HUES64 (cell line): ENCODE data around the gene SEMA3C.

Source experiments
- H3K27ac ChIP-seq: 2 replicates; pipeline ENCODE4 v1.7.0; 2013; ENCODE audit warnings: low read depth, low read length, inconsistent platforms
- H3K27me3 ChIP-seq: 2 replicates; pipeline ENCODE4 v1.6.1; 2013; ENCODE audit warnings: mild to moderate bottlenecking, low read length; ENCODE audit not compliant: insufficient read depth
- H3K36me3 ChIP-seq: 2 replicates; pipeline ENCODE4 v1.6.1; 2013; ENCODE audit warnings: mild to moderate bottlenecking, low read length; ENCODE audit not compliant: insufficient read depth
- H3K4me1 ChIP-seq: 2 replicates; pipeline ENCODE4 v1.6.1; 2013; ENCODE audit warnings: mild to moderate bottlenecking, low read length, moderate library complexity; ENCODE audit not compliant: insufficient read depth
- H3K4me3 ChIP-seq: 2 replicates; pipeline ENCODE4 v1.5.1; 2013; ENCODE audit warnings: mild to moderate bottlenecking, low read length, moderate library complexity
- H3K9ac ChIP-seq: 2 replicates; pipeline ENCODE4 v1.6.1; 2013; ENCODE audit warnings: mild to moderate bottlenecking, low read depth, low read length
- H3K9me3 ChIP-seq: 2 replicates; pipeline ENCODE4 v1.6.1; 2013; ENCODE audit warnings: low read depth, low read length; ENCODE audit not compliant: insufficient read depth
- WGBS: fragments of 150-250, 120-280 bp; methylation state at CpG from one replicate; pipeline ENCODE4 v1.1.7; 2013; ENCODE audit warnings: missing lambda C conversion rate; 5-methylcytosine and 5-hydroxymethylcytosine counted together

The SEMA3C gene

DNA sequence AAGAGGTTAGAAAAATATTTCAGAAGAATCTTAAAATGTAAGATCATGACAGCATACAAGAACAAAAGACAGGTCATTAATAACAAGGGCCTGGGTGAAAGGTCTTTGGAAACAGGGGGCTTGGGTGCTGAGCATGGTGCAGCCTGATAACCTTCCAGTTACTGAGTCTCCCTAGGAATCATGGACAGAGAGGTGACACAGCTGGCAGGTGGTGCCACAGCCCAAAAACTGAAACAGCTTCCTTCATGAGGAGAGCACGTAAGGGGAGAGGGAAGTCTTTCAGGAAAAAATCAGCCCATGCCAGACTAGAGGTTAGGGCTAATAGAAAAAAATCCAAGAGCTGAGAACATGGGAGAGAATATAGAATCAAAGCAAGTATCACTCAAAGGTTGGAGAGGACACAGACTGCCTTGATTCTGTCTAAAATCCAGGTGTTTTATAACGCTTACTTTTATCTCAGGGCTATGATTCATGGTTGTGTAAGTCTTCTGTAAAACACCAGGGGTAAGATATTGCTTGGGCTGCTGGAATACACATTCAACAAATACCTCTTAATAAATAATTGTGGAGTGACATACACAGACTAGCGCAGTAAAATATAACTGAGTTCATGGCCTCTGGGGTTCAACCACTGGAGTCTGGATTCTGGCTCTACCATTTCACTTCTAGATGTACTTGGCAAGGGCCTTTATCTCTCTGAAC is 88.1 kb downstream of the SEMA3C start:
- no peak overlapping the region for H3K27ac ChIP-seq
- no peaks in the 10 kb centered on the region for H3K36me3 ChIP-seq
- no peaks in the 10 kb centered on the region for H3K27me3 ChIP-seq
- H3K4me3 ChIP-seq: no peak overlapping the region
- 93% methylated on average over 3 of the region's 3 CpGs for WGBS
- H3K9me3 ChIP-seq: no peaks in the 10 kb centered on the region
- peaks cover 10% of the 10 kb centered on the region; the same call in 1 of the 2 replicates for H3K4me1 ChIP-seq
- H3K9ac ChIP-seq: no peak overlapping the region

DNA sequence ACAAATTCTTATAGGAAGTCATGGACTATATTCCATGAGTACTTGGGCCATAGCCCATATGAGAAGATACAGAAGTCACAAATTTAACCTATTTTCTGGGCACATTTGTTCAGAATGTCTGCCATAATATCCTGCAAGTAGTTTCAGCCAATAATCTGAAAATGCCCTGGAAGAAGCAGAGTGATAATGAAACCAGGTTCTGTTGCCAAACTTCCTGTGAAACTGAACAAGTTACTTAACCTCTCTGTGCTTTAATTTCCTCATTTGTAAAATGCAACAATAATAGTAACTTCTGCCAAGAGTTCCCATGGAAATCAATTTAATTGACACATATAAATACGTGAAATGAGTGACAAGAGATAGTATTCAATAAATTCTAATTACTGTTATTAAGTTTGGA is 88.8 kb downstream of the SEMA3C start:
- H3K4me1 ChIP-seq: peaks cover 10% of the 10 kb centered on the region; the same call in 1 of the 2 replicates
- no peak overlapping the region for H3K9ac ChIP-seq
- H3K27me3 ChIP-seq: no peaks in the 10 kb centered on the region
- no CpG with 5 or more reads among the region's 1 CpG for WGBS
- H3K4me3 ChIP-seq: no peak overlapping the region
- H3K27ac ChIP-seq: no peak overlapping the region
- H3K36me3 ChIP-seq: no peaks in the 10 kb centered on the region
- H3K9me3 ChIP-seq: no peaks in the 10 kb centered on the region

DNA sequence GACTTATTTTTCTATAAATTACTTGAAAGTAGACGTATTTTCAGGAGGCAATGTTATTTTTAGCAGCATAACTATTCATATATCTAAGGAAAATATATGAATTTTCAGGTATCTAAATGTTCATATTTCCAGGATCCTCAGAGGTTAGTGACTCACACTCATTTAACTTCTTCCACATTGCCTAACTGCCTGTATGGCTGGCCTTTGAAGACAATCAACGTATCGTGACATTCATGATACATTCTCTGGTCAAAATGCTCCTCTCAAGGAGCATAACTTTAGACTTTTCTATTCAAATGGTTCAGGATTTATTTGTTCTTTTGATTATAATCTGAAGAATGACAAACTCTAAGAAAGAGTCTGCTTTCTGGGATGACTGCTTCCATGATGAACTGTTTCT is 89.3 kb downstream of the SEMA3C start:
- no peak overlapping the region for H3K27ac ChIP-seq
- no peak overlapping the region for H3K9ac ChIP-seq
- WGBS: 96% methylated on average over 2 of the region's 3 CpGs
- H3K9me3 ChIP-seq: no peaks in the 10 kb centered on the region
- H3K27me3 ChIP-seq: no peaks in the 10 kb centered on the region
- H3K4me1 ChIP-seq: peaks cover 10% of the 10 kb centered on the region; the same call in 1 of the 2 replicates
- no peak overlapping the region for H3K4me3 ChIP-seq
- no peaks in the 10 kb centered on the region for H3K36me3 ChIP-seq

- H3K9ac ChIP-seq: no peak overlapping the region
- no peaks in the 10 kb centered on the region for H3K27me3 ChIP-seq
- H3K36me3 ChIP-seq: no peaks in the 10 kb centered on the region
- WGBS: no CpG with 5 or more reads among the region's 1 CpG
- no peaks in the 10 kb centered on the region for H3K4me1 ChIP-seq
- H3K4me3 ChIP-seq: no peak overlapping the region
- H3K9me3 ChIP-seq: no peaks in the 10 kb centered on the region
- H3K27ac ChIP-seq: no peak overlapping the region
Measured at GRCh38 chr7:80827239-80827633, 91.6 kb downstream of the SEMA3C start.

DNA sequence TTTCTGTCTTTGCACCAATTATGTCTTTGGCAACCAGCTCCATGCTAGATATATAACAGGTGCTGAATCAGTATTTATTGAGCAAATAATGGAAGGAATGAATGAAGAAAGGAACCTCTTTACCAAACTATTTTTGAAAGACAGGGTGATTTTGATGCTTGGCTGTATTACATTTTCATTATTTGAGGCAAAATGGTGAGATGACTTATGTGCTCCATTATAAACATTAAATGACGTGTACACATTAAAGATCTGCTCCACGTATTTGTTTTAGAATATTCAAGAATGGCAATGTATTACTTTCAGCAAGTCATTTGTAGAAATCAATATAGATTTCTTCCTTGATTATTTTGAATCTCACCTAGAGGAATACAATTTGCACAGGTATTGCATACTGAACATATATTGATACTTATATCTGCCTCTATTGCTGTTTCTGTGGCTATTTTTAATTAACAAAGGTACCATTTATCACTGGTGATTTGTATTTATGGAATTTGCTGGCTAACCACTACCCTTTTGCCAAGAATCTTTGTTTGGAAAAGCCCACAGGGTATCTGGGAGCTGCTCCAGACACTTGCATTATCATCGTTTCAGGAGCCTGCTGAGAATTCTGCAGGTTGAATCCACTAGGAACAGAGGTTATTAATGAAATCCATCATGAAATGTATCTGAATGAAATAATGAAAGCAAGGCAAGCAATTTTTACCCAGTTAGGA is 92.2 kb downstream of the SEMA3C start:
- no peak overlapping the region for H3K27ac ChIP-seq
- no peaks in the 10 kb centered on the region for H3K27me3 ChIP-seq
- no peak overlapping the region for H3K9ac ChIP-seq
- no peaks in the 10 kb centered on the region for H3K36me3 ChIP-seq
- H3K9me3 ChIP-seq: no peaks in the 10 kb centered on the region
- WGBS: 98% methylated on average over 3 of the region's 3 CpGs
- no peak overlapping the region for H3K4me3 ChIP-seq
- no peaks in the 10 kb centered on the region for H3K4me1 ChIP-seq

- no peaks in the 10 kb centered on the region for H3K27me3 ChIP-seq
- H3K9me3 ChIP-seq: no peaks in the 10 kb centered on the region
- no peaks in the 10 kb centered on the region for H3K36me3 ChIP-seq
- no peak overlapping the region for H3K4me3 ChIP-seq
- H3K9ac ChIP-seq: no peak overlapping the region
- no peak overlapping the region for H3K27ac ChIP-seq
- 99% methylated on average over 3 of the region's 3 CpGs for WGBS
- no peaks in the 10 kb centered on the region for H3K4me1 ChIP-seq
Measured at GRCh38 chr7:80825499-80825898, 93.4 kb downstream of the SEMA3C start.

GRCh38 chr7:80824253-80824652 is 94.6 kb downstream of the SEMA3C start:
- no peaks in the 10 kb centered on the region for H3K36me3 ChIP-seq
- H3K4me1 ChIP-seq: no peaks in the 10 kb centered on the region
- no peak overlapping the region for H3K4me3 ChIP-seq
- H3K27me3 ChIP-seq: no peaks in the 10 kb centered on the region
- WGBS: 96% methylated on average over 4 of the region's 5 CpGs
- no peak overlapping the region for H3K9ac ChIP-seq
- no peak overlapping the region for H3K27ac ChIP-seq
- H3K9me3 ChIP-seq: no peaks in the 10 kb centered on the region

DNA sequence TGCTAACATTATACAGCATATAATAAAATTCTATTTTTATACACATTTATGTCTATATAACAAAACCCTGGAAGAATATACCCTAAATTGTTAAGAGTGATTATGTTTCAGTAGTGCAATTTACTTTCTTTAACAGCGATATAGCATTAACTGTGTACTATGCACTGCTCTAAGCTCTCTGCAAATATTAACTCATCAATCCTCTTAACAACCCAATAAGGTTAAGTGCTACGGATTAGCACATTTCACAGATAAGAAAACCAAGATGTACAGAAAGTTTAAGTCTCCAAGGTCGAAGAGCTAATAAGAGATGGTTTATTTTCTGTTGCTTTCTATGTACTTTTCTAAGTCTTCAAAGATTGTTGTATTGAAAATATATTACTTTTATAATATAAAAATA is 95.8 kb downstream of the SEMA3C start:
- H3K36me3 ChIP-seq: no peaks in the 10 kb centered on the region

GRCh38 chr7:80821771-80822319 is 97.0 kb downstream of the SEMA3C start:
- Histone ChIP-seq H3K36me3 (no peaks in the 10 kb centered on the region), H3K9ac (no peak overlapping the region), H3K27me3 (no peaks in the 10 kb centered on the region), H3K4me3 (no peak overlapping the region), H3K27ac (no peak overlapping the region), H3K4me1 (no peaks in the 10 kb centered on the region), H3K9me3 (no peaks in the 10 kb centered on the region)
- 91% methylated on average over 3 of the region's 3 CpGs for WGBS

More for the DNA sequence above, 95.8 kb downstream of the SEMA3C start:
- Histone ChIP-seq H3K4me3 (no peak overlapping the region), H3K9ac (no peak overlapping the region), H3K4me1 (no peaks in the 10 kb centered on the region), H3K27ac (no peak overlapping the region), H3K9me3 (no peaks in the 10 kb centered on the region), H3K27me3 (no peaks in the 10 kb centered on the region)
- 95% methylated on average over 3 of the region's 3 CpGs for WGBS

GRCh38 chr7:80819503-80819902 is 99.3 kb downstream of the SEMA3C start:
- H3K4me1 ChIP-seq: no peaks in the 10 kb centered on the region
- no peak overlapping the region for H3K9ac ChIP-seq
- no peak overlapping the region for H3K4me3 ChIP-seq
- H3K9me3 ChIP-seq: no peaks in the 10 kb centered on the region
- H3K27ac ChIP-seq: no peak overlapping the region
- no peaks in the 10 kb centered on the region for H3K36me3 ChIP-seq
- no peaks in the 10 kb centered on the region for H3K27me3 ChIP-seq

DNA sequence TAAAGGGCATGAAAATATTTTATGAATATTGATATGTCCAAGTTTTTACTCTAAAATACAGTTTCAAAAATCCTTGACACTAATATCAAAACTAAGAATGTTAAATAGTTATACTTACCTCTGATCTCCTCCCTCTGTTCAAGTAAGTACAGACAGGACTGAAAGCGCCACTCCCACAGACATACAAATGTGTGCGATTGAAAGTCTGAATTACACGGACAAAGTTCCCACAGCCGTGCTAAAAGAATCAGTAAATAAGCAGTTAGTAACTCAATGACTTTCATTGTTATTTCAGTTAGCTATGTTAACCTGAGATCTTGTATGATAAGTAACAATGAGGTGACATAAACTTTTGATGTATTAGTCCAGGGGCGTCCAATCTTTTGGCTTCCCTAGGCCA is 100.7 kb downstream of the SEMA3C start:
- H3K27me3 ChIP-seq: no peaks in the 10 kb centered on the region
- H3K36me3 ChIP-seq: no peaks in the 10 kb centered on the region
- no peaks in the 10 kb centered on the region for H3K9me3 ChIP-seq
- H3K9ac ChIP-seq: no peak overlapping the region
- no peak overlapping the region for H3K4me3 ChIP-seq
- WGBS: 94% methylated on average over 5 of the region's 5 CpGs
- H3K4me1 ChIP-seq: no peaks in the 10 kb centered on the region
- H3K27ac ChIP-seq: no peak overlapping the region
